ENCODE measurements around the gene CHCHD10. TPM values are rescaled to one million over a fixed set of nuclear protein-coding genes. Genes with fewer than 3 reads are reported as not detected.

The CHCHD10 gene
- total and polyA plus RNA-seq, 2 of the 13 experiments (the other 11 are each of a cell fraction or from before 2014, with no cell fraction given) = 37.0 to 62.8 TPM

- TF ChIP-seq TEAD2 (CRISPR knock-in tag; IDR thresholded peaks at IDR 0.05) = no peak
- TF ChIP-seq CTCF (CRISPR knock-in tag; IDR thresholded peaks at IDR 0.05) = peak; percentile 72
- peak; percentile 74 for TF ChIP-seq TEAD3 (CRISPR knock-in tag; optimal IDR thresholded peaks at IDR 0.05; ENCODE audit: borderline replicate concordance)
- no peak for TF ChIP-seq KDM1A (CRISPR knock-in tag; IDR thresholded peaks at IDR 0.05)
- no peak for TF ChIP-seq ZZZ3 (CRISPR knock-in tag; IDR thresholded peaks at IDR 0.05; ENCODE audit: borderline replicate concordance)
- 0 out of 2 replicates have a peak, but pooled peaks have one; percentile 43 for TF ChIP-seq ZNF747 (CRISPR knock-in tag; IDR thresholded peaks at IDR 0.05; ENCODE audit: borderline replicate concordance)
- TF ChIP-seq GATAD2A (CRISPR knock-in tag; IDR thresholded peaks at IDR 0.05) = peak; percentile 44; the same call in 1 of the 2 replicates
- 0 out of 2 replicates have a peak, but pooled peaks have one; percentile 15 for TF ChIP-seq FOXP4 (CRISPR knock-in tag; IDR thresholded peaks at IDR 0.05)
- no peak for TF ChIP-seq CEBPG (CRISPR knock-in tag; IDR thresholded peaks at IDR 0.05)
- peak; percentile 74 for TF ChIP-seq STAG1 (CRISPR knock-in tag; IDR thresholded peaks at IDR 0.05)
- TF ChIP-seq, protein P1, sequence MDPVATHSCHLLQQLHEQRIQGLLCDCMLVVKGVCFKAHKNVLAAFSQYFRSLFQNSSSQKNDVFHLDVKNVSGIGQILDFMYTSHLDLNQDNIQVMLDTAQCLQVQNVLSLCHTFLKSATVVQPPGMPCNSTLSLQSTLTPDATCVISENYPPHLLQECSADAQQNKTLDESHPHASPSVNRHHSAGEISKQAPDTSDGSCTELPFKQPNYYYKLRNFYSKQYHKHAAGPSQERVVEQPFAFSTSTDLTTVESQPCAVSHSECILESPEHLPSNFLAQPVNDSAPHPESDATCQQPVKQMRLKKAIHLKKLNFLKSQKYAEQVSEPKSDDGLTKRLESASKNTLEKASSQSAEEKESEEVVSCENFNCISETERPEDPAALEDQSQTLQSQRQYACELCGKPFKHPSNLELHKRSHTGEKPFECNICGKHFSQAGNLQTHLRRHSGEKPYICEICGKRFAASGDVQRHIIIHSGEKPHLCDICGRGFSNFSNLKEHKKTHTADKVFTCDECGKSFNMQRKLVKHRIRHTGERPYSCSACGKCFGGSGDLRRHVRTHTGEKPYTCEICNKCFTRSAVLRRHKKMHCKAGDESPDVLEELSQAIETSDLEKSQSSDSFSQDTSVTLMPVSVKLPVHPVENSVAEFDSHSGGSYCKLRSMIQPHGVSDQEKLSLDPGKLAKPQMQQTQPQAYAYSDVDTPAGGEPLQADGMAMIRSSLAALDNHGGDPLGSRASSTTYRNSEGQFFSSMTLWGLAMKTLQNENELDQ (CRISPR knock-in tag; IDR thresholded peaks at IDR 0.05; ENCODE audit: borderline replicate concordance) = no peak
- TF ChIP-seq DNMT1 (CRISPR knock-in tag; IDR thresholded peaks at IDR 0.05) = no peak
- no peak for TF ChIP-seq SSRP1 (CRISPR knock-in tag; IDR thresholded peaks at IDR 0.05)
- TF ChIP-seq PBX2 (CRISPR knock-in tag; IDR thresholded peaks at IDR 0.05) = no peak
- 0 out of 2 replicates have a peak, but pooled peaks have one; percentile 16 for TF ChIP-seq FOXJ3 (CRISPR knock-in tag; IDR thresholded peaks at IDR 0.05; ENCODE audit: borderline replicate concordance)
- 0 out of 2 replicates have a peak, but pooled peaks have one; percentile 76 for TF ChIP-seq ZNF34 (CRISPR knock-in tag; IDR thresholded peaks at IDR 0.05; ENCODE audit: borderline replicate concordance)
- TF ChIP-seq FOXA3 (CRISPR knock-in tag; IDR thresholded peaks at IDR 0.05) = peak; percentile 33; the same call in 1 of the 2 replicates
- no peak for TF ChIP-seq ZNF274 (CRISPR knock-in tag; IDR thresholded peaks at IDR 0.05)
- peak; percentile 31; the same call in 1 of the 2 replicates for TF ChIP-seq NR2C2 (CRISPR knock-in tag; IDR thresholded peaks at IDR 0.05; ENCODE audit: borderline replicate concordance)
- peak; percentile 67 for TF ChIP-seq PPARG (CRISPR knock-in tag; conservative IDR thresholded peaks at IDR 0.05)
- TF ChIP-seq ZFX (CRISPR knock-in tag; IDR thresholded peaks at IDR 0.05; ENCODE audit: low read depth) = peak; percentile 49; the same call in 1 of the 2 replicates
- TF ChIP-seq SAP130 (CRISPR knock-in tag; IDR thresholded peaks at IDR 0.05; ENCODE audit: low read depth) = peak; percentile 75
- TF ChIP-seq ISL2 (CRISPR knock-in tag; IDR thresholded peaks at IDR 0.05) = peak; percentile 28; the same call in 1 of the 2 replicates
- peak; percentile 43; the same call in 1 of the 2 replicates for TF ChIP-seq ZNF430 (CRISPR knock-in tag; IDR thresholded peaks at IDR 0.05)
- TF ChIP-seq SOX6 (IDR thresholded peaks at IDR 0.05) = no peak
- peak; percentile 45; the same call in 1 of the 2 replicates for TF ChIP-seq SOX6 (CRISPR knock-in tag; IDR thresholded peaks at IDR 0.05)
- TF ChIP-seq HNF4A (CRISPR knock-in tag; IDR thresholded peaks at IDR 0.05) = peak; percentile 55; the same call in 1 of the 2 replicates
These were observed 21.9 kb upstream of the CHCHD10 start (continued) for GRCh38 chr22:23789638-23790037.
